ENCODE results near the gene TMEM171. TPM values are rescaled to one million over a fixed set of nuclear protein-coding genes. Genes with fewer than 3 reads are reported as not detected.

Gene TMEM171
- total RNA-seq, 1 experiment from 2014 or later: 2.1 TPM

DNA sequence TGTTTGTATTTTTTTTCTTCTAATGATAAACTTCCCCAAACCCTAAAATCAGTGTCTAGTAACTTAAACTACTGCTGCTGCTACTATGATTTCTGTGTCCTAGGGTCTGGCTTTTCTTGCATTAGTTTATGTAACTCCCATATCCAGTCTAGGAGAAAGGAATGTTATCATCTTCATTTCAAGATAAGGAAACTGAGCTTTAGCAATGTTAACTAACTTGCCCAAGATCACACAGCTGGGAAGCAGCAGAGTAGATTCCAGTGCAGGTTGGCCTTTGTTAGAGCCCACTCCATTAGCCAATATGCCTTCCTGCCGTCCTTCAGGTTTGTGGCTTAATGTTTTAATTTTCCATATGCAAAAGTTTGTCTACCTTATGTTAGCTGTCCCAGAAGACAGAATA, 10.4 kb downstream of the TMEM171 start:
- no TSS peak for BruUV-seq (replicated peaks)
- H3K4me1 ChIP-seq (ENCODE audit: control insufficient read depth, insufficient read depth, low read length): no peaks in the 10 kb centered on the region
- intact Hi-C loops (cut with micrococcal nuclease; ENCODE audit: unreplicated experiment): no loop called here
- DNase-seq (ENCODE audit: low read depth, low spot score) (no peak), ATAC-seq (no peak)
- TF ChIP-seq SIN3A (IDR thresholded peaks at IDR 0.05; ENCODE audit: borderline replicate concordance, insufficient read depth, low read depth, low read length) (no peak), CTCF (IDR thresholded peaks at IDR 0.05) (no peak), POLR2AphosphoS5 (IDR thresholded peaks at IDR 0.05; ENCODE audit: low read depth, low read length) (no peak), TCF7L2 (IDR thresholded peaks at IDR 0.05; ENCODE audit: low read depth, low read length) (no peak)
- TF ChIP-seq, protein P1, sequence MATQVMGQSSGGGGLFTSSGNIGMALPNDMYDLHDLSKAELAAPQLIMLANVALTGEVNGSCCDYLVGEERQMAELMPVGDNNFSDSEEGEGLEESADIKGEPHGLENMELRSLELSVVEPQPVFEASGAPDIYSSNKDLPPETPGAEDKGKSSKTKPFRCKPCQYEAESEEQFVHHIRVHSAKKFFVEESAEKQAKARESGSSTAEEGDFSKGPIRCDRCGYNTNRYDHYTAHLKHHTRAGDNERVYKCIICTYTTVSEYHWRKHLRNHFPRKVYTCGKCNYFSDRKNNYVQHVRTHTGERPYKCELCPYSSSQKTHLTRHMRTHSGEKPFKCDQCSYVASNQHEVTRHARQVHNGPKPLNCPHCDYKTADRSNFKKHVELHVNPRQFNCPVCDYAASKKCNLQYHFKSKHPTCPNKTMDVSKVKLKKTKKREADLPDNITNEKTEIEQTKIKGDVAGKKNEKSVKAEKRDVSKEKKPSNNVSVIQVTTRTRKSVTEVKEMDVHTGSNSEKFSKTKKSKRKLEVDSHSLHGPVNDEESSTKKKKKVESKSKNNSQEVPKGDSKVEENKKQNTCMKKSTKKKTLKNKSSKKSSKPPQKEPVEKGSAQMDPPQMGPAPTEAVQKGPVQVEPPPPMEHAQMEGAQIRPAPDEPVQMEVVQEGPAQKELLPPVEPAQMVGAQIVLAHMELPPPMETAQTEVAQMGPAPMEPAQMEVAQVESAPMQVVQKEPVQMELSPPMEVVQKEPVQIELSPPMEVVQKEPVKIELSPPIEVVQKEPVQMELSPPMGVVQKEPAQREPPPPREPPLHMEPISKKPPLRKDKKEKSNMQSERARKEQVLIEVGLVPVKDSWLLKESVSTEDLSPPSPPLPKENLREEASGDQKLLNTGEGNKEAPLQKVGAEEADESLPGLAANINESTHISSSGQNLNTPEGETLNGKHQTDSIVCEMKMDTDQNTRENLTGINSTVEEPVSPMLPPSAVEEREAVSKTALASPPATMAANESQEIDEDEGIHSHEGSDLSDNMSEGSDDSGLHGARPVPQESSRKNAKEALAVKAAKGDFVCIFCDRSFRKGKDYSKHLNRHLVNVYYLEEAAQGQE (IDR thresholded peaks at IDR 0.05; ENCODE audit: insufficient read depth in 1 of 2, low read depth in 2 of 2, low read length in 1 of 2): no peak
- POLR2A ChIA-PET: no interaction called here
- no peak overlapping the region for H3K27ac ChIP-seq (ENCODE audit: low read length)
- in situ Hi-C loops (cut with HindIII; ENCODE audit: low pct_unique_long_range_greater_than_20kb, low sequenced_read_pairs): no loop called here
- H3K27me3 ChIP-seq (ENCODE audit: control insufficient read depth, insufficient read depth, low read length): no peaks in the 10 kb centered on the region
- H3K36me3 ChIP-seq (ENCODE audit: control insufficient read depth, insufficient read depth, low read length): no peaks in the 10 kb centered on the region
- CTCF ChIA-PET: no interaction called here
- H3K9me3 ChIP-seq (ENCODE audit: control insufficient read depth, insufficient read depth, low read depth, low read length): no peaks in the 10 kb centered on the region
- no peak overlapping the region for H3K4me3 ChIP-seq (ENCODE audit: low read depth in 2 of 2, low read length in 2 of 2)

DNA sequence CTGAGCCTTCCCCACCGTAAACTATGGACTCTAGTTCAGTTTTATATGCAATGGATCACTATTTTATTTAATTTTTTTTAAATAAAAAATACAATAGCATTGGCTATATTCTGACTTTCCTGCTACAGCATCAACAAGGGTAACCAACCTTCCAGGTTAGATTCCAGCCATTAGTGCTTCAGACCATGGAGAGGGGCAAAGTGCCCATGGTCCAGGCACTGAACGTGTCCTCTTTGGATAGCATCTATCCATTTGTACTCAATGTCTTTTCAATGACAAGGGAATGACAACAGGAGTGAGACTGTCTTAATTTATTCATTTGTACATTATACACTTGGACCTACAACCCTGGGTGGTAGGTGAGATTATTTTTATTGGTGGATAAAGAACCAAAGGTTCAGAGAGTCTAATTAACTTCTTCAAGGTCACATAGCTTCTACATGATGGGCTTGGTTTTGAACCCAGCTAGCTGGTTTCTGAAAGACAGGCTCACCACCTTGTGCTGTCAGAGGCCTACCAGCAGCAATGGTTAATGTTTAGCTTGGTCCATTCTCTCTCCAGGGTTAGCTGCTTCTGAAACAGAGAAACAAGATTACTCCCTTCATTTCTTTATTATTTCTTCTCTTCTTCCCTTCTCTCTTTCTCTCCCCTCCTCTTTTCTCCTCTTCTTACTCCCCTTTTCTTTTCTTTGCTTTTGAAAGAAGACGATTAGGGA, 11.5 kb downstream of the TMEM171 start:
- CTCF ChIA-PET: no interaction called here
- in situ Hi-C loops (cut with HindIII; ENCODE audit: low pct_unique_long_range_greater_than_20kb, low sequenced_read_pairs): no loop called here

More for the DNA sequence above, 11.5 kb downstream of the TMEM171 start:
- BruUV-seq (replicated peaks): no TSS peak
- POLR2A ChIA-PET: no interaction called here
- no peaks in the 10 kb centered on the region for H3K9me3 ChIP-seq (ENCODE audit: control insufficient read depth, insufficient read depth, low read depth, low read length)
- no peaks in the 10 kb centered on the region for H3K27me3 ChIP-seq (ENCODE audit: control insufficient read depth, insufficient read depth, low read length)
- no peak overlapping the region for H3K4me3 ChIP-seq (ENCODE audit: low read depth in 2 of 2, low read length in 2 of 2)
- no peaks in the 10 kb centered on the region for H3K36me3 ChIP-seq (ENCODE audit: control insufficient read depth, insufficient read depth, low read length)
- H3K27ac ChIP-seq (ENCODE audit: low read length): no peak overlapping the region
- DNase-seq (ENCODE audit: low read depth, low spot score) (no peak), ATAC-seq (no peak)
- TF ChIP-seq, protein P1 (IDR thresholded peaks at IDR 0.05; ENCODE audit: insufficient read depth in 1 of 2, low read depth in 2 of 2, low read length in 1 of 2): no peak
- TF ChIP-seq POLR2AphosphoS5 (IDR thresholded peaks at IDR 0.05; ENCODE audit: low read depth, low read length) (no peak), SIN3A (IDR thresholded peaks at IDR 0.05; ENCODE audit: borderline replicate concordance, insufficient read depth, low read depth, low read length) (no peak), CTCF (IDR thresholded peaks at IDR 0.05) (no peak), TCF7L2 (IDR thresholded peaks at IDR 0.05; ENCODE audit: low read depth, low read length) (no peak)
- H3K4me1 ChIP-seq (ENCODE audit: control insufficient read depth, insufficient read depth, low read length): no peaks in the 10 kb centered on the region
- intact Hi-C loops (cut with micrococcal nuclease; ENCODE audit: unreplicated experiment): no loop called here
